MM.1S (cell line): Measurements from ENCODE around the gene SYTL3.
A peak's percentile ranks its signal among the peaks of the same experiment; 100 is the strongest.

Source experiments
- DNase-seq: peaks from one replicate; pipeline ENCODE4 v3.0.0-alpha.2; 2015
- H2AFZ ChIP-seq: fragments of 300-600 bp; sonication (generic); 2 replicates; pipeline ENCODE4 v1.6.0; 2016; ENCODE audit warnings: antibody characterized with exemption, low read length
- H3F3A ChIP-seq: fragments of 300-600 bp; sonication (generic); 2 replicates; pipeline ENCODE4 v1.6.1; 2016; ENCODE audit warnings: mild to moderate bottlenecking, antibody characterized with exemption, low read length, moderate library complexity, mixed read lengths; ENCODE audit not compliant: insufficient read depth
- H3K27ac ChIP-seq: fragments of 300-600 bp; sonication (generic); 2 replicates; pipeline ENCODE4 v1.5.1; 2016; ENCODE audit warnings: mild to moderate bottlenecking, low read length
- H3K27me3 ChIP-seq: fragments of 300-600 bp; sonication (generic); replicated peaks from 2 replicates; pipeline ENCODE4 v1.6.0; 2016; ENCODE audit warnings: low read length; ENCODE audit not compliant: insufficient read depth
- H3K36me3 ChIP-seq: fragments of 300-600 bp; sonication (generic); replicated peaks from 2 replicates; pipeline ENCODE4 v1.6.1; 2016; ENCODE audit warnings: mild to moderate bottlenecking, low read length, mixed read lengths; ENCODE audit not compliant: insufficient read depth
- H3K4me1 ChIP-seq: fragments of 300-600 bp; sonication (generic); 2 replicates; pipeline ENCODE4 v1.6.1; 2016; ENCODE audit warnings: low read length, mixed read lengths
- H3K4me2 ChIP-seq: fragments of 300-600 bp; sonication (generic); 2 replicates; pipeline ENCODE4 v1.6.0; 2016; ENCODE audit warnings: low read depth, low read length
- H3K4me3 ChIP-seq: fragments of 300-600 bp; sonication (generic); 2 replicates; pipeline ENCODE4 v1.5.1; 2016; ENCODE audit warnings: low read length, mixed read lengths
- H3K79me2 ChIP-seq: fragments of 300-600 bp; sonication (generic); 2 replicates; pipeline ENCODE4 v1.6.1; 2016; ENCODE audit warnings: mixed run types, low read length, mixed read lengths
- H3K9ac ChIP-seq: fragments of 300-600 bp; sonication (generic); 2 replicates; pipeline ENCODE4 v1.6.1; 2016; ENCODE audit warnings: low read length, mixed read lengths
- H3K9me2 ChIP-seq: fragments of 300-600 bp; sonication (generic); replicated peaks from 2 replicates; pipeline ENCODE4 v1.6.1; 2016; ENCODE audit warnings: mild to moderate bottlenecking, low read length, mixed read lengths; ENCODE audit not compliant: insufficient read depth
- H3K9me3 ChIP-seq: fragments of 300-600 bp; sonication (generic); replicated peaks from 2 replicates; pipeline ENCODE4 v1.6.1; 2016; ENCODE audit warnings: mild to moderate bottlenecking, low read length, mixed read lengths; ENCODE audit not compliant: insufficient read depth
- H4K20me1 ChIP-seq: fragments of 300-600 bp; sonication (generic); 2 replicates; pipeline ENCODE4 v1.6.1; 2016; ENCODE audit warnings: mild to moderate bottlenecking, low read length, moderate library complexity, mixed read lengths; ENCODE audit not compliant: insufficient read depth
- CTCF ChIP-seq: fragments of 300-600 bp; sonication (generic); IDR thresholded peaks from 2 replicates; pipeline ENCODE4 v1.5.1; 2016; ENCODE audit warnings: antibody characterized with exemption, low read length, mixed read lengths
- EZH2 ChIP-seq: fragments of 300-600 bp; sonication (generic); optimal IDR thresholded peaks from 2 replicates; pipeline ENCODE3; 2017; ENCODE audit warnings: low read depth, mild to moderate bottlenecking, antibody characterized with exemption, low read length, mixed read lengths
- EZH2phosphoT487 ChIP-seq: fragments of 300-600 bp; sonication (generic); IDR thresholded peaks from 2 replicates; pipeline ENCODE4 v1.6.1; 2018; ENCODE audit warnings: antibody characterized with exemption, low read length

The SYTL3 gene

GRCh38 chr6:158799051-158799792, 149.4 kb downstream of the SYTL3 start:
- peaks cover 94% of the 10 kb centered on the region for H3K79me2 ChIP-seq
- H3F3A ChIP-seq = peaks cover 6% of the 10 kb centered on the region

GRCh38 chr6:158801655-158802294, 151.9 kb downstream of the SYTL3 start:
- no peak overlapping the region for H3K27ac ChIP-seq
- H3K4me2 ChIP-seq = no peak overlapping the region
- no peaks in the 10 kb centered on the region for H3K36me3 ChIP-seq
- peaks cover 16% of the 10 kb centered on the region for H3K4me1 ChIP-seq
- no peak overlapping the region for H3K9ac ChIP-seq
- DNase-seq = no peak
- H3K9me2 ChIP-seq = no peaks in the 10 kb centered on the region
- H3K79me2 ChIP-seq = peaks cover 92% of the 10 kb centered on the region
- peaks cover 9% of the 10 kb centered on the region for H3F3A ChIP-seq
- TF ChIP-seq CTCF = no peak
- no peak for TF ChIP-seq EZH2phosphoT487
- TF ChIP-seq EZH2 = no peak
- no peaks in the 10 kb centered on the region for H3K27me3 ChIP-seq
- no peaks in the 10 kb centered on the region; the same call in 1 of the 2 replicates for H4K20me1 ChIP-seq
- H3K4me3 ChIP-seq = no peak overlapping the region
- no peak overlapping the region for H2AFZ ChIP-seq
- no peaks in the 10 kb centered on the region for H3K9me3 ChIP-seq

More at GRCh38 chr6:158799051-158799792, 149.4 kb downstream of the SYTL3 start:
- H3K4me3 ChIP-seq = no peak overlapping the region
- no peak overlapping the region for H3K27ac ChIP-seq
- H3K9ac ChIP-seq = no peak overlapping the region
- no peaks in the 10 kb centered on the region for H3K36me3 ChIP-seq
- H3K27me3 ChIP-seq = no peaks in the 10 kb centered on the region
- H3K4me2 ChIP-seq = no peak overlapping the region
- no peaks in the 10 kb centered on the region for H3K9me2 ChIP-seq
- no peaks in the 10 kb centered on the region; the same call in 1 of the 2 replicates for H4K20me1 ChIP-seq
- DNase-seq = no peak
- no peak overlapping the region for H2AFZ ChIP-seq
- H3K4me1 ChIP-seq = peaks cover 11% of the 10 kb centered on the region; the same call in 1 of the 2 replicates
- no peaks in the 10 kb centered on the region for H3K9me3 ChIP-seq
- TF ChIP-seq EZH2phosphoT487 (no peak), EZH2 (no peak), CTCF (no peak)

GRCh38 chr6:158803733-158804143, 153.9 kb downstream of the SYTL3 start:
- Histone ChIP-seq H3K27me3 (no peaks in the 10 kb centered on the region), H3K79me2 (peaks cover 92% of the 10 kb centered on the region), H2AFZ (no peak overlapping the region), H3K4me1 (peaks cover 16% of the 10 kb centered on the region), H3F3A (peaks cover 9% of the 10 kb centered on the region), H3K9ac (peak overlapping the region; percentile 34; the same call in 1 of the 2 replicates), H3K27ac (peak overlapping the region; percentile 87), H4K20me1 (no peaks in the 10 kb centered on the region; the same call in 1 of the 2 replicates), H3K36me3 (no peaks in the 10 kb centered on the region; the same call in 1 of the 2 replicates), H3K9me3 (no peaks in the 10 kb centered on the region), H3K9me2 (no peaks in the 10 kb centered on the region), H3K4me3 (peak overlapping the region; percentile 11; the same call in 1 of the 2 replicates), H3K4me2 (peak overlapping the region; percentile 78)
- TF ChIP-seq EZH2phosphoT487 (no peak), CTCF (no peak), EZH2 (no peak)
- DNase-seq = peak; percentile 53
